ENCODE results near the gene THSD7B. TPM values are rescaled to one million over a fixed set of nuclear protein-coding genes. Genes with fewer than 3 reads are reported as not detected.
"Not testable (repeated sequence)": the region's sequence is repeated elsewhere in the genome, so short reads cannot be mapped to it uniquely, and the experiment has no call there.

Gene THSD7B
- total RNA-seq, 1 donor from 2014 or later = 10.5 TPM

GRCh38 chr2:137321566-137321965, 556.2 kb downstream of the THSD7B start:
- no peak for DNase-seq (ENCODE audit: low spot score)
- Mint-ChIP-seq H3K9me3 (ENCODE audit: unreplicated experiment) (no peaks in the 10 kb centered on the region), H3K27me3 (ENCODE audit: unreplicated experiment) (no peaks in the 10 kb centered on the region), H3K4me1 (ENCODE audit: unreplicated experiment) (no peaks in the 10 kb centered on the region), H3K36me3 (ENCODE audit: low read depth, unreplicated experiment) (no peaks in the 10 kb centered on the region), H3K4me3 (ENCODE audit: unreplicated experiment) (no peak overlapping the region), H3K27ac (ENCODE audit: unreplicated experiment) (no peak overlapping the region)
- TF ChIP-seq, protein P1, sequence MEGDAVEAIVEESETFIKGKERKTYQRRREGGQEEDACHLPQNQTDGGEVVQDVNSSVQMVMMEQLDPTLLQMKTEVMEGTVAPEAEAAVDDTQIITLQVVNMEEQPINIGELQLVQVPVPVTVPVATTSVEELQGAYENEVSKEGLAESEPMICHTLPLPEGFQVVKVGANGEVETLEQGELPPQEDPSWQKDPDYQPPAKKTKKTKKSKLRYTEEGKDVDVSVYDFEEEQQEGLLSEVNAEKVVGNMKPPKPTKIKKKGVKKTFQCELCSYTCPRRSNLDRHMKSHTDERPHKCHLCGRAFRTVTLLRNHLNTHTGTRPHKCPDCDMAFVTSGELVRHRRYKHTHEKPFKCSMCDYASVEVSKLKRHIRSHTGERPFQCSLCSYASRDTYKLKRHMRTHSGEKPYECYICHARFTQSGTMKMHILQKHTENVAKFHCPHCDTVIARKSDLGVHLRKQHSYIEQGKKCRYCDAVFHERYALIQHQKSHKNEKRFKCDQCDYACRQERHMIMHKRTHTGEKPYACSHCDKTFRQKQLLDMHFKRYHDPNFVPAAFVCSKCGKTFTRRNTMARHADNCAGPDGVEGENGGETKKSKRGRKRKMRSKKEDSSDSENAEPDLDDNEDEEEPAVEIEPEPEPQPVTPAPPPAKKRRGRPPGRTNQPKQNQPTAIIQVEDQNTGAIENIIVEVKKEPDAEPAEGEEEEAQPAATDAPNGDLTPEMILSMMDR (IDR thresholded peaks at IDR 0.05; ENCODE audit: unreplicated experiment) = no peak

DNA sequence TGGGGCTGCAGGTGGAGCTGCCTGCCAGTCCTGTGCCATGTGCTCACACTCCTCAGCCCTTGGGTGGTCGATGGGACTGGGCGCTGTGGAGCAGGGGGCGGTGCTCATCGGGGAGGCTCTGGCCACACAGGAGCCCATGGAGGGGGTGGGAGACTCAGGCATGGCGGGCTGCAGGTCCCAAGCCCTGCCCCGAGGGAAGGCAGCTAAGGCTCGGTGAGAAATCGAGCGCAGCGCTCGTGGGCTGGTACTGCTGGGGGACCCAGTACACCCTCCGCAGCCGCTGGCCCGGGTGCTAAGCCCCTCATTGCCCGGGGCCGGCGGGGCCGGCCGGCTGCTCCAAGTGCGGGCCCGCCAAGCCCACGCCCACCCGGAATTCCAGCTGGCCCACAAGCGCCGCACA, 566.2 kb downstream of the THSD7B start:
- Mint-ChIP-seq H3K4me1 (ENCODE audit: unreplicated experiment) (peaks cover 12% of the 10 kb centered on the region), H3K36me3 (ENCODE audit: low read depth, unreplicated experiment) (peaks cover 11% of the 10 kb centered on the region)
- not testable (repeated sequence) for H3K4me3 Mint-ChIP-seq (ENCODE audit: unreplicated experiment); H3K27me3 Mint-ChIP-seq (ENCODE audit: unreplicated experiment); H3K27ac Mint-ChIP-seq (ENCODE audit: unreplicated experiment); H3K9me3 Mint-ChIP-seq (ENCODE audit: unreplicated experiment); DNase-seq (ENCODE audit: low spot score)

DNA sequence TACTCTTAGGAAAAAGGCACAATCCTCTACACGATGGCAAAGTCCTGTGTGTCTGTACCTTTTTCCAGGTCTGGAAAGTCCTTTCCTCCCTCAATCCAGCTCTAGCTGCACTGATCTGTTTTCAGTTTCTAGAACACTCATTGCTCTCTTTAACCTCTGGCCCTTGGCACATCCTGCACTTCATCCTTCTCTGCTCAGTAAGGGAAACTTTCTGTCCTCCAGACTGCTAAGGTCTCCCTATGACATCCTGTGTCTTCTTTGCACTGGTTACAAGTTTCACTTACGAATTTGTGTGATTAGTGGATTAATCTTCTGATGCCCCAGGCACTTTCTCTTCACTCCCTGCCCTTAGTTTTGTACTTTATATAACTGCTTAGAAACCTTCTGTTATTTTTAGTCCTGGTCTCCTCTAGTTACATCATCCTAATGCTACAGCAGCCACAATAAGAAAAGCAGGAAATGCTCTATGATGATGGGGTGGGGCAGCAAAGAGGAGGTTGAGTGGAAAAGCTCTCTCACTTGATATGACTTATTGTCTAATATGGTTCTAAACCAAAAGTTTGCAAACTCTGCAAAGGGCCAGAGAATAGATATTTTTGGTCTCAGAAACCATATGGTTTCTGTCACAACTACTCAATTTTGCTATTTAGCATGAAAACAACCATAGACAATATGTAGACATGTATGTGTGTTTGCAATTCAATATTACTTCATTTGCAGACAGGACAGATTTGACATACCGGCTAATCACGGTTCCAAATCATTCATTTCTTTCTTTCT, 568.2 kb downstream of the THSD7B start:
- DNase-seq (ENCODE audit: low spot score) = no peak
- peaks cover 12% of the 10 kb centered on the region for H3K4me1 Mint-ChIP-seq (ENCODE audit: unreplicated experiment)
- H3K9me3 Mint-ChIP-seq (ENCODE audit: unreplicated experiment) = no peaks in the 10 kb centered on the region
- peaks cover 11% of the 10 kb centered on the region for H3K36me3 Mint-ChIP-seq (ENCODE audit: low read depth, unreplicated experiment)
- TF ChIP-seq, protein P1 (IDR thresholded peaks at IDR 0.05; ENCODE audit: unreplicated experiment) = no peak
- H3K27ac Mint-ChIP-seq (ENCODE audit: unreplicated experiment) = no peak overlapping the region
- no peaks in the 10 kb centered on the region for H3K27me3 Mint-ChIP-seq (ENCODE audit: unreplicated experiment)
- no peak overlapping the region for H3K4me3 Mint-ChIP-seq (ENCODE audit: unreplicated experiment)

DNA sequence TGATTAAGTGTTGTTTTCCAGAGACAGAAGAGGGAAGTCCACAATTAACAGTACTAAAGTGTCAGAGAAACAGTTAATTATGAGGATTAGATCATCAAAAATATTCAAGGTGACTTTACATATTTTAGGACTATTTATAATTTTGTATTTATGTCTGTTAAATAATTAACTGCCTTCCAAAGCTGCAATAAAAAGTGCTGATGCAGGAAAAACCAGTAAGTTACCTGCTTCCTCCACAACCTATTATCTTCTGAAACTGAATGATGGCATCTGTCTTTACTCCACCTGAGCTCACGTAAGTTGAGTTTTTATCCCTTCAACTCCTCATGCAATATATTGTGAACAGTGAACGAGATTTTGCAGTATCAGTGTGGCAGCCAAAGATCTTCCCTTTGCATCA, 570.7 kb downstream of the THSD7B start:
- DNase-seq (ENCODE audit: low spot score) = no peak
- TF ChIP-seq, protein P1 (IDR thresholded peaks at IDR 0.05; ENCODE audit: unreplicated experiment) = no peak
- Mint-ChIP-seq H3K4me1 (ENCODE audit: unreplicated experiment) (peaks cover 12% of the 10 kb centered on the region), H3K4me3 (ENCODE audit: unreplicated experiment) (no peak overlapping the region), H3K9me3 (ENCODE audit: unreplicated experiment) (no peaks in the 10 kb centered on the region), H3K27me3 (ENCODE audit: unreplicated experiment) (no peaks in the 10 kb centered on the region), H3K36me3 (ENCODE audit: low read depth, unreplicated experiment) (no peaks in the 10 kb centered on the region), H3K27ac (ENCODE audit: unreplicated experiment) (no peak overlapping the region)

DNA sequence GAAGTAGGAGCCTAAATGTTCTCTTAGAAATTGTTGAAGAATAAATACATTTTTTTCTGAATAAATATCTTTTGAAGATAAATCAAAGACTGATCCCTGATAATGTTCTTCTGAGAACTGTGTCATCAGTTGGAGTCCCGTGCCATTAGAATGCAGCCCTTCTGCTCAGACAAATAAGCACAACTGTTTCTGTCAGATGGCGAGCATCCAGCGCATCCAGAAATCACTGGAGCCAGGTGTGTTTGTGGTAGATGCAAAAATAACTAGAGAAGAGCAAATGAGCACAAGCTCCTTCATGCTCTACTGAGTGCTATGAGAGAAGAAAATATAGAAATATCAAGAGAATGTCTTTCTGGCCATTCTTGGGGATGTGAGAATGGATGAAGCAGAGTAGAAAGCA, 573.7 kb downstream of the THSD7B start:
- H3K27ac Mint-ChIP-seq (ENCODE audit: unreplicated experiment) = no peak overlapping the region
- no peak overlapping the region for H3K4me3 Mint-ChIP-seq (ENCODE audit: unreplicated experiment)
- TF ChIP-seq, protein P1 (IDR thresholded peaks at IDR 0.05; ENCODE audit: unreplicated experiment) = no peak
- no peak for DNase-seq (ENCODE audit: low spot score)
- no peaks in the 10 kb centered on the region for H3K27me3 Mint-ChIP-seq (ENCODE audit: unreplicated experiment)
- H3K36me3 Mint-ChIP-seq (ENCODE audit: low read depth, unreplicated experiment) = no peaks in the 10 kb centered on the region
- peaks cover 5% of the 10 kb centered on the region for H3K4me1 Mint-ChIP-seq (ENCODE audit: unreplicated experiment)
- H3K9me3 Mint-ChIP-seq (ENCODE audit: unreplicated experiment) = no peaks in the 10 kb centered on the region

All from endothelial cell (in vitro differentiated cells).